GM12891 (cell line): ENCODE results near the gene ANKRD55.

ENCODE experiments used
- POLR2A ChIP-seq: IDR thresholded peaks from 2 replicates; pipeline ENCODE4 v1.6.1; 2011; ENCODE audit warnings: low read depth, low read length, control low read depth
- POLR2AphosphoS5 ChIP-seq: IDR thresholded peaks from 2 replicates; pipeline ENCODE4 v1.6.1; 2011; ENCODE audit warnings: low read depth, low read length, control low read depth

DNA sequence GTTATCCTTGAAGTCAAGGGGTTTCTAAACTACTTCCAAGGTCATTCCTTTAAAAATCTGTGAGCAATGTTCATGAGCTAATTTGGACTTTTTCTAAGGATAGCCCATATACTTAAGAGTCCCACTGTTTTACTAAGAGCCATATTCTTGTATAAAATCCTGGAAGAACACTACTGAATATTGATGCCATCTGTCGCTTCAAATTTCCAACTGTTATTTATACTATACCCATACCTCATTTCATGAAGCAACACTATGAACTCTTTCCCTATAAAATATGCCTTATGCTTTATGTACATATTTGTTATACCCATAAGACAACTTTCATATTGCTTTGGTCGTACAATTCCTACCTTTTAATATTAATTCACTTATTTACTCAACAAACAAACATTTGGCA lies 12.4 kb upstream of the ANKRD55 start:
- TF ChIP-seq POLR2A: no peak
- no peak for TF ChIP-seq POLR2AphosphoS5
